A673 (cell line): ENCODE results near the gene GAS7. TPM values are rescaled to one million over a fixed set of nuclear protein-coding genes. Genes with fewer than 3 reads are reported as not detected.
"Not testable (repeated sequence)": the region's sequence is repeated elsewhere in the genome, so short reads cannot be mapped to it uniquely, and the experiment has no call there.

ENCODE experiments used
- BruUV-seq: library from RNA; stranded (reverse); fragments of 400-500 nt; replicated peaks from 2 replicates; lab custom pipeline; 2021; lab: Mats Ljungman, UMichigan
- CTCF ChIA-PET: fragments of 300-600 bp; sonication (Branson Sonifier 250); formaldehyde crosslinking; loops from one replicate; lab custom pipeline; 2022; ENCODE audit warnings: antibody characterized with exemption; lab: Charles Lee
- POLR2A ChIA-PET: fragments of 300-600 bp; sonication (Branson Sonifier 250); formaldehyde crosslinking; loops from one replicate; lab custom pipeline; 2022; ENCODE audit warnings: antibody characterized with exemption; ENCODE audit not compliant: low non-redundant PET; lab: Charles Lee
- DNase-seq: peaks from one replicate; pipeline ENCODE4 v3.0.0-alpha.2; 2015; ENCODE audit warnings: low spot score
- H3K27ac ChIP-seq: fragments of 200-600 bp; sonication (generic); 2 replicates; pipeline ENCODE4 v1.5.1; 2016; ENCODE audit warnings: mixed run types, low read depth, mild to moderate bottlenecking, mixed read lengths, antibody characterized with exemption, low read length; ENCODE audit not compliant: poor library complexity, severe bottlenecking
- H3K27me3 ChIP-seq: fragments of 200-600 bp; sonication (generic); replicated peaks from 2 replicates; pipeline ENCODE4 v1.6.1; 2017; ENCODE audit warnings: mixed run types, low read depth, mild to moderate bottlenecking, mixed read lengths, antibody characterized with exemption, low read length; ENCODE audit not compliant: insufficient read depth, poor library complexity
- H3K36me3 ChIP-seq: fragments of 200-600 bp; sonication (generic); 2 replicates; pipeline ENCODE4 v1.6.1; 2016; ENCODE audit warnings: mixed run types, mild to moderate bottlenecking, mixed read lengths, antibody characterized with exemption, low read length; ENCODE audit not compliant: insufficient read depth, poor library complexity, severe bottlenecking
- H3K4me1 ChIP-seq: fragments of 200-600 bp; sonication (generic); 2 replicates; pipeline ENCODE4 v1.6.1; 2017; ENCODE audit warnings: mixed run types, mild to moderate bottlenecking, mixed read lengths, antibody characterized with exemption, low read length; ENCODE audit not compliant: insufficient read depth, poor library complexity, severe bottlenecking
- H3K4me3 ChIP-seq: fragments of 200-600 bp; sonication (generic); 2 replicates; pipeline ENCODE4 v1.5.1; 2016; ENCODE audit warnings: low read depth, mixed run types, mild to moderate bottlenecking, mixed read lengths, low read length; ENCODE audit not compliant: poor library complexity, severe bottlenecking
- H3K9me3 ChIP-seq: fragments of 200-600 bp; sonication (generic); 2 replicates; pipeline ENCODE4 v1.6.1; 2016; ENCODE audit warnings: mixed run types, low read depth, mild to moderate bottlenecking, mixed read lengths, antibody characterized with exemption, low read length; ENCODE audit not compliant: poor library complexity, severe bottlenecking
- EZH2 ChIP-seq: fragments of 200-600 bp; sonication (generic); IDR thresholded peaks from 2 replicates; pipeline ENCODE4 v1.6.1; 2017; ENCODE audit warnings: borderline replicate concordance, low read depth, mild to moderate bottlenecking, mixed read lengths, antibody characterized with exemption, low read length; ENCODE audit not compliant: poor library complexity, severe bottlenecking
- intact Hi-C: fragments of 100-400 bp; cut with micrococcal nuclease; formaldehyde crosslinking; loops from one replicate; pipeline ENCODE4 v1.10.0; 2022; ENCODE audit not compliant: unreplicated experiment
- total RNA-seq: library from RNA; stranded (reverse); gene quantifications from 2 replicates; pipeline ENCODE4 v1.2.3, GENCODE V29; 2021
- TF ChIP-seq, protein P1 (sequence below): fragments of 300-800, 200-600 bp; sonication (generic); conservative IDR thresholded peaks from 2 replicates; pipeline ENCODE4 v1.5.1; 2017; ENCODE audit warnings: low read depth, mild to moderate bottlenecking, antibody characterized with exemption, low read length, moderate library complexity, mixed read lengths

Gene GAS7
- total RNA-seq, 1 experiment from 2014 or later = 2.3 TPM

DNA sequence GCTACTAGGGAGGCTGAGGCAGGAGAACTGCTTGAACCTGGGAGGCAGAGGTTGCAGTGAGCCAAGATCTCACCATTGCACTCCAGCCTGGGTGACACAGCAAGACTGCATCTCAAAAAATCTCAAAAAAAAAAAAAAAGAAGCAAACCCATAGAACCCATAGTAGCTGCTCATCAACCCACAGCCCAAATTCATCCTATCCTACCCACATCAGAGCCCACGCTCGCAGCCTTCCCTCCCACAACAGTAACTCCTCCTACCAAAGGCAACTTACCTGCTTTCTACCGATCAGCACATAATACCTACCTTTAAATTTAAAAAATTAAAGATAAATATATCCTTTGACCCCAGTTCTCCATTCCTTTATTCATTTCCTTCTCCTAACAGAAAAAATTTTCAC lies 94.7 kb downstream of the GAS7 start:
- no peak overlapping the region for H3K27ac ChIP-seq
- intact Hi-C loops = no loop called here
- H3K4me1 ChIP-seq = no peaks in the 10 kb centered on the region
- DNase-seq = no peak
- BruUV-seq = no TSS peak
- ChIA-PET POLR2A (no interaction called here), CTCF (no interaction called here)
- H3K9me3 ChIP-seq = no peaks in the 10 kb centered on the region
- H3K4me3 ChIP-seq = no peak overlapping the region
- H3K27me3 ChIP-seq = no peaks in the 10 kb centered on the region
- no peaks in the 10 kb centered on the region for H3K36me3 ChIP-seq
- no peak for TF ChIP-seq EZH2

DNA sequence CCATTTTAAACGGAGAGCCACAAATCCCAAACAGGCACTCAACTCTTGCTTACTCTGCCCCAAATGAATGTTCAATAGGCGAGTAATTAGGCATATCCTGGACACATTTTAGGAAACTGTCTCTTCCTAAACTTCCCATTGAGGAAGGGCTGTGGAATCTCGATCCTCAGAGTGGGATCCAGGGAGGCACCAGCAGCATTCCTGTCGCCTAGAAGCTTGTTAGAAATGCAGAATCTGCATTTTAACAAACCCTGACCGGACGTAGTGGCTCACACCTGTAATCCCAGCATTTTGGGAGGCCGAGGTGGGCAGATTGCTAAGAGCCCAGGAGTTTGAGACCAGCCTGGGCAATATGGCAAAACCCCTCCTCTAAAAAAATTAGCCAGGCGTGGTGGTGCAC lies 95.6 kb downstream of the GAS7 start:
- H3K27me3 ChIP-seq = no peaks in the 10 kb centered on the region
- no TSS peak for BruUV-seq
- no peaks in the 10 kb centered on the region for H3K9me3 ChIP-seq
- ChIA-PET POLR2A (no interaction called here), CTCF (no interaction called here)
- H3K27ac ChIP-seq = no peak overlapping the region
- no peak overlapping the region for H3K4me3 ChIP-seq
- TF ChIP-seq, protein P1, sequence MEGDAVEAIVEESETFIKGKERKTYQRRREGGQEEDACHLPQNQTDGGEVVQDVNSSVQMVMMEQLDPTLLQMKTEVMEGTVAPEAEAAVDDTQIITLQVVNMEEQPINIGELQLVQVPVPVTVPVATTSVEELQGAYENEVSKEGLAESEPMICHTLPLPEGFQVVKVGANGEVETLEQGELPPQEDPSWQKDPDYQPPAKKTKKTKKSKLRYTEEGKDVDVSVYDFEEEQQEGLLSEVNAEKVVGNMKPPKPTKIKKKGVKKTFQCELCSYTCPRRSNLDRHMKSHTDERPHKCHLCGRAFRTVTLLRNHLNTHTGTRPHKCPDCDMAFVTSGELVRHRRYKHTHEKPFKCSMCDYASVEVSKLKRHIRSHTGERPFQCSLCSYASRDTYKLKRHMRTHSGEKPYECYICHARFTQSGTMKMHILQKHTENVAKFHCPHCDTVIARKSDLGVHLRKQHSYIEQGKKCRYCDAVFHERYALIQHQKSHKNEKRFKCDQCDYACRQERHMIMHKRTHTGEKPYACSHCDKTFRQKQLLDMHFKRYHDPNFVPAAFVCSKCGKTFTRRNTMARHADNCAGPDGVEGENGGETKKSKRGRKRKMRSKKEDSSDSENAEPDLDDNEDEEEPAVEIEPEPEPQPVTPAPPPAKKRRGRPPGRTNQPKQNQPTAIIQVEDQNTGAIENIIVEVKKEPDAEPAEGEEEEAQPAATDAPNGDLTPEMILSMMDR = no peak
- no peak for TF ChIP-seq EZH2
- DNase-seq = no peak
- no peaks in the 10 kb centered on the region for H3K36me3 ChIP-seq
- intact Hi-C loops = no loop called here
- H3K4me1 ChIP-seq = no peaks in the 10 kb centered on the region

DNA sequence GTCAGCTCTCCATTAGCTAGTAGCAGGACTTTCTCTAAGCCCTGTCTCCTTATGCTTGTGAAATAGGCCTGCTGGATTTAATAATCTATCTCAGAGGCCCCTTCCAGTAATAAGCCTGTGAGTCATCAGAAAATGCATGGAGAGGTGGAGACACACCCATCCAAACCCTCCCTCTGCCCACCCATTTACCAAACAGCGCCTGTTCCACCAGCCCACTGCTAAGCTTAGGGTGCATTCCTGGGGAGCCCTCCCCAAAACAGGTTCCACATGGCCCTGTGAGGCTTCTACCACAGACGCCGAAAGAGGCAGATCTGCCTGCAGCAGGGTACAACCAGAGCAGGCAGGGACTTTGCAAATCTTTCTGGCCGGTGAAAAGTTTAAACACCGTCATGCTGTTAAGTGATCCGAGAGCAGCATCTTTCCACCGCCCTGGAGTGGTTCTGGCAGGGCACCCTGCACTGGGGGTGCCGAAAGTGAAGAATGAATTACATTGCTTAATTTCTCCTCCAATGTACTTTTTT lies 99.3 kb downstream of the GAS7 start:
- BruUV-seq = no TSS peak
- no peak overlapping the region for H3K27ac ChIP-seq
- H3K4me1 ChIP-seq = no peaks in the 10 kb centered on the region
- no peak overlapping the region for H3K4me3 ChIP-seq
- peak; percentile 62 for DNase-seq
- H3K36me3 ChIP-seq = no peaks in the 10 kb centered on the region
- ChIA-PET CTCF (no interaction called here), POLR2A (no interaction called here)
- no peaks in the 10 kb centered on the region for H3K9me3 ChIP-seq
- intact Hi-C loops = no loop called here
- TF ChIP-seq, protein P1 = no peak
- no peak for TF ChIP-seq EZH2
- no peaks in the 10 kb centered on the region for H3K27me3 ChIP-seq

DNA sequence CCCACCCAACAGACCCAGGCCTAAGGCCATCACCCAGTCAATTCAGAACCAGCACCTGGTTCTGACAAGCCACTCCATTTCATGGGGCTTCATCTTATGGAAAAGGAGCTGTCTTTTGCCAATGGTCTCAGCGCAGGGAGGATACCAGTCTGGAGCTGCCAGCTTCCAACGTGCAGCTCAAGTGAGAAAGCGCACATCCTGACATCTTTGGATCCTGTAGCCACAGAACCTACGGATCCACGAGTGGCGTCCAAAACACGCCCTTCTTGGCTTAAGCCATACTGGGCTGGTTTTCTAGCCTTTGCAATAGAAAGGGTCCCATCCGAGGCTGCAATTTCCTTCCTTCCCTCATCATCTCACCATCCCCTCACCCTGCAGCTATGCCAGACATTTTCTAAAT lies 101.8 kb downstream of the GAS7 start:
- intact Hi-C loops = no loop called here
- no TSS peak for BruUV-seq
- ChIA-PET POLR2A (no interaction called here), CTCF (no interaction called here)
- H3K4me3 ChIP-seq = no peak overlapping the region
- TF ChIP-seq, protein P1 = no peak
- no peak for TF ChIP-seq EZH2
- no peaks in the 10 kb centered on the region for H3K36me3 ChIP-seq
- H3K4me1 ChIP-seq = no peaks in the 10 kb centered on the region
- H3K9me3 ChIP-seq = no peaks in the 10 kb centered on the region
- no peak overlapping the region for H3K27ac ChIP-seq
- DNase-seq = no peak
- no peaks in the 10 kb centered on the region for H3K27me3 ChIP-seq

DNA sequence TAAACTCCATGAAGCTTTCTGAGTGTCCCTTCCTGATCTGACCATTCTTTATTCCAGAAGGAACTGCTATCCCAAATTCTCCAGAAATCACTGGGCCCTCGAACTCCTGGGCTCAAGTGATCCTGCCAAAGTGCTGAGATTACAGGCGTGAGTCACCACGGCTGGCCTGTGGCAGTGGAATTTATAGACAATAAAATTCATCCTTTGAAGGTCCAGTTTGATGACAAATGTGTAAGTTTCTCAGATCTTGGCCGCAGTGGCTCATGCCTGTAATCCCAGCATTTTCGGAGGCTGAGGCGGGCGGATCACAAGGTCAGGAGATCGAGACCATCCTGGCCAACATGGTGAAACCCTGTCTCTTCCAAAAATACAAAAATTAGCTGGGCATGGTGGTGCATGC lies 103.1 kb downstream of the GAS7 start:
- H3K36me3 ChIP-seq, CTCF ChIA-PET, BruUV-seq, intact Hi-C loops, H3K27me3 ChIP-seq, H3K27ac ChIP-seq, H3K9me3 ChIP-seq, H3K4me3 ChIP-seq, DNase-seq, H3K4me1 ChIP-seq, POLR2A ChIA-PET: not testable (repeated sequence)
